ENCODE measurements around the gene EPB42. TPM values are rescaled to one million over a fixed set of nuclear protein-coding genes. Genes with fewer than 3 reads are reported as not detected.

EPB42 gene
- total RNA-seq, 2 donors from 2014 or later = not detected

DNA sequence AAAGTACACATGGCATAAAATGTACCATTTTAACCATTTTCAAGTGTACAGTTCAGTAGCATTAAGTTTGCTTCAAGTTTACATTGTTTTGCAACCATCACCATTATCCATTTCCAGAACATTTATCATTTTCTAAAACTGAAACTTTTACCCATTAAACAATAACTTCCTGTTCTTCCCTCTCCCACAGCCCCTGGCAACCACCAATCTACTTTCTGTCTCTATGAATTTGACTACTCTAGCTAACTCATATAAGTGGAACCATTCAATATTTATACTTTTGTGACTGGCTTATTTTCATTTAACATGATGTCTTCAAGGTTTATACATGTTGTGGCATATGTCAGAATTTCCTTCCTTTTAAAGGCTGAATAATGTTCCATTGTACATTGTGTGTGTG lies 67.5 kb downstream of the EPB42 start:
- ATAC-seq (no peak), DNase-seq (no peak)
- intact Hi-C loops (cut with DNase I, micrococcal nuclease) = no loop called here

DNA sequence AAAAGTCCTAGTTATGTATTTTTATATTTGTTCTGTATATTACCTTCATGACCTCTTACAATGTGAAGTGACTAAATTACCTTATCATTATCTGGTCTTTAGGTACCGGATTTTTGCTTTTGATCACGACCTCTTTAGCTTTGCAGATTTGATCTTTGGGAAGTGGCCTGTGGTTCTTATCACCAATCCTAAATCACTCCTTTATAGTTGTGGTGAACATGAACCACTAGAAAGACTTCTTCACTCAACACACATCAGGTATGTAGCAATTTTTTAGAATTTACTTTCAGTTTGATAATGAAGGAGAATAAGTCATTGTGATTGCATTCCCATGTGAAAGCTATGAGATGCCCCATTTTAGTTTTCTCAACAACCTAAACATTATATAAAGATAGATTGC lies 69.1 kb downstream of the EPB42 start:
- intact Hi-C loops (cut with DNase I, micrococcal nuclease) = no loop called here
- DNase-seq (no peak), ATAC-seq (no peak)

DNA sequence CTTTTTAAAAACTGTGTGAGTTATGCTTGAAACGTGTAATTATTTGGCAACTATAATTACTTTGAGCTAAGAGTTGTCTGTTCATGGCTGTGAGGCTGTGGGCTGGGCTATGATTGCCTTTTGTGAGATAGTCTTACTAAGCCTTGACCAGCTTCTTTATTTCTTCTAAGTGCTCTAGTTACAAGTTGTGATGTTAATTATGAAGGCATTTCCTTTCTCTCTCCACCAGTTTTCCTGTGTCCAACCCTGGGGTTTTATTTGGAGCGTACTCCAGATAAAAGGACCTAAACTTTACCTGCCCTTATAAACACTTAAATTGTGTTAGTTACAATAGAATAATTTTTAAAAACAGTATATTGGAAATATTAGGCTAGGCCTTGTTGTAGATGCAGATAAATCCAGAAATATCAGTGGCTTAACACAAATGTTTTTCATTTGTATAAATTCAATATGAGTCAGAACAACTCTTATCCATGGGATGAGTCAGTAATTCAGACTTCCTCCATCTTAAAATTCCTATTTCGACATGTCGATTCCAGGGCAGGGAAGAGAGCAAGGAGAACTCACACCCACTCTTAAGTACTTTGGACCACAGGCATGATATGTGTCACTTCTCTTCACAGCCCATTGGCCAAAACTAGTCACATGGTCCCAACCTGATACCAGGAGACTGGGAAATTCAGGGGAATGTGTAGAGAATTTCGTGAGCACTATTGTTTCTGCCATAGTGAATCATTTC lies 70.5 kb downstream of the EPB42 start:
- no peak for DNase-seq
- ATAC-seq = no peak
- intact Hi-C loops (cut with DNase I, micrococcal nuclease) = no loop called here

Other genes with a start within 250 kb of the EPB42 start
- gene UBR1, start 115.0 kb downstream of the EPB42 start, total RNA-seq = 10 to 100 TPM; 23.9 to 30.9 TPM
- 10 to 100 TPM; 37.9 to 48.9 TPM for gene TMEM62, start 87.4 kb downstream of the EPB42 start, total RNA-seq
- 10 to 100 TPM; 49.3 to 79.8 TPM for gene CCNDBP1, start 35.6 kb downstream of the EPB42 start, total RNA-seq
- gene TGM5, start 45.9 kb upstream of the EPB42 start, total RNA-seq = not detected
- gene TGM7, start 81.2 kb upstream of the EPB42 start, total RNA-seq = not detected
- 1 to 10 TPM; 5.3 to 6.3 TPM for gene LCMT2, start 109.6 kb upstream of the EPB42 start, total RNA-seq
- gene ZSCAN29, start 150.0 kb upstream of the EPB42 start, total RNA-seq = 10 to 100 TPM; 28.6 to 29.6 TPM
- gene TUBGCP4, start 150.1 kb upstream of the EPB42 start, total RNA-seq = 10 to 100 TPM; 18.6 to 23.7 TPM

Data from left colon (tissue), 2 donors.